Right atrium auricular region (tissue), 2 donors: ENCODE measurements around the gene PANK3. TPM values are rescaled to one million over a fixed set of nuclear protein-coding genes. Genes with fewer than 3 reads are reported as not detected.

Experiments
- DNase-seq: peaks from one replicate; pipeline ENCODE4 v3.0.0-alpha.2; 2019; ENCODE audit warnings: low spot score
- H3K27ac ChIP-seq, 2 donors: fragments of 200-600 bp; sonication (generic); 1 replicate in 1 of 2; 2 replicates in 1 of 2; pipeline ENCODE4 v1.5.1; 2016 to 2019
- H3K27me3 ChIP-seq, 2 donors: fragments of 200-600 bp; sonication (generic); one replicate each; pipeline versions ENCODE4 v1.5.1 to v1.6.0; 2017 to 2019
- H3K36me3 ChIP-seq: fragments of 200-600 bp; sonication (generic); one replicate; pipeline ENCODE4 v1.5.1; 2016
- H3K4me1 ChIP-seq, 2 donors: fragments of 200-600 bp; sonication (generic); one replicate each; pipeline versions ENCODE4 v1.5.1 to v1.6.0; 2017 to 2019
- H3K4me3 ChIP-seq, 2 donors: fragments of 200-600 bp; sonication (generic); 1 replicate in 1 of 2; 2 replicates in 1 of 2; pipeline ENCODE4 v1.5.1; 2017 to 2019; ENCODE audit warnings: mild to moderate bottlenecking in 1 of 2, moderate library complexity in 1 of 2
- H3K9me3 ChIP-seq, 2 donors: fragments of 200-600 bp; sonication (generic); one replicate each; pipeline ENCODE4 v1.5.1; 2019
- CTCF ChIP-seq, 2 donors: fragments of 200-600 bp; sonication (generic); IDR thresholded peaks; one replicate each; pipeline ENCODE4 v1.5.1; 2019; ENCODE audit warnings: antibody characterized with exemption in 2 of 2
- microRNA-seq, 2 donors: library from miRNA; unstranded; fragments of <30 nt; microRNA quantifications; one replicate each; pipeline ENCODE4, GENCODE V29; 2016 to 2017; ENCODE audit warnings: borderline number of aligned reads in 2 of 2, borderline replicate concordance in 1 of 2
- total RNA-seq, 2 donors: library from RNA; depleted of rRNA; stranded (reverse); fragments of >200 nt; gene quantifications; one replicate each; pipeline ENCODE4 v1.1.0, GENCODE V29; 2016

Gene PANK3
- total RNA-seq, 2 donors from 2014 or later, result 17.7 to 18.5 TPM

GRCh38 chr5:168502563-168503237 lies 76.5 kb downstream of the PANK3 start:
- DNase-seq, result no peak
- no peak overlapping the region for H3K4me3 ChIP-seq
- H3K4me1 ChIP-seq, result no peaks in the 10 kb centered on the region
- TF ChIP-seq CTCF (IDR thresholded peaks at IDR 0.05), result no peak
- no peak overlapping the region for H3K27ac ChIP-seq
- H3K9me3 ChIP-seq, result no peaks in the 10 kb centered on the region
- peaks cover 82% of the 10 kb centered on the region for H3K36me3 ChIP-seq
- no peaks in the 10 kb centered on the region for H3K27me3 ChIP-seq

Small RNA genes within 50 kb of the gene (microRNA-seq; reads per million reads assigned to microRNA genes)
- 0 reads per million in 2 donors for gene MIR103A1
- gene MIR103B1, result 0 reads per million in 2 donors

Other genes starting within 250 kb of the PANK3 start
- gene RARS1, start 92.9 kb downstream of the PANK3 start, total RNA-seq, result 10 to 100 TPM; 42.4 to 43.8 TPM
- under 1 TPM in 1 of 2 donors, not detected in 1; 0.43 TPM for gene FBLL1, start 50.1 kb downstream of the PANK3 start, total RNA-seq